K562 (cell line): Measurements from ENCODE around the gene SIK1.

ENCODE experiments used
- CEBPB ChIP-seq: fragments of 450-650 bp; IDR thresholded peaks from 2 replicates; pipeline ENCODE4 v1.6.1; 2016; ENCODE audit warnings: missing genetic modification characterization, missing compliant biosample characterization
- ETS2 ChIP-seq: IDR thresholded peaks from 2 replicates; pipeline ENCODE4 v1.6.1; 2016; ENCODE audit warnings: borderline replicate concordance, missing genetic modification characterization, mild to moderate bottlenecking, moderate library complexity, missing compliant biosample characterization; ENCODE audit not compliant: poor library complexity, severe bottlenecking
- HNRNPH1 ChIP-seq: fragments of 200-400 bp; formaldehyde crosslinking; optimal IDR thresholded peaks from 2 replicates; pipeline ENCODE3; 2017; ENCODE audit warnings: low read depth, mild to moderate bottlenecking, low read length, moderate library complexity
- MXI1 ChIP-seq: IDR thresholded peaks from 2 replicates; pipeline ENCODE4 v1.6.1; 2011; ENCODE audit warnings: low read depth, mild to moderate bottlenecking, improper control_type of control experiment, low read length
- STAG1 ChIP-seq: sonication (generic); formaldehyde crosslinking; IDR thresholded peaks from 2 replicates; pipeline ENCODE4 v1.5.0; 2020; ENCODE audit warnings: missing genetic modification reagents, borderline replicate concordance
- TEAD2 ChIP-seq: fragments of 450-650 bp; IDR thresholded peaks from 2 replicates; pipeline ENCODE4 v1.6.1; 2016; ENCODE audit warnings: missing genetic modification characterization, control low read depth, missing compliant biosample characterization
- ZNF175 ChIP-seq: fragments of 200-800 bp; sonication (Bioruptor generic); IDR thresholded peaks from 2 replicates; pipeline ENCODE4 v1.6.1; 2016; ENCODE audit warnings: low read depth, mild to moderate bottlenecking, missing genetic modification characterization, missing compliant biosample characterization
- ZNF76 ChIP-seq: fragments of 250-450 bp; sonication (Bioruptor Pico); IDR thresholded peaks from 2 replicates; pipeline ENCODE4 v1.4.0; 2020; ENCODE audit warnings: mild to moderate bottlenecking, moderate library complexity, borderline replicate concordance
- ZNF79 ChIP-seq: fragments of 250-450 bp; sonication (Bioruptor Pico); IDR thresholded peaks from 2 replicates; pipeline ENCODE4 v1.4.0; 2020; ENCODE audit warnings: low read depth, mild to moderate bottlenecking, moderate library complexity
- TF ChIP-seq, protein P1 (sequence below): sonication (generic); formaldehyde crosslinking; IDR thresholded peaks from 2 replicates; pipeline ENCODE4 v1.8.1; 2023; ENCODE audit warnings: mild to moderate bottlenecking, missing genetic modification reagents, moderate library complexity

DNA sequence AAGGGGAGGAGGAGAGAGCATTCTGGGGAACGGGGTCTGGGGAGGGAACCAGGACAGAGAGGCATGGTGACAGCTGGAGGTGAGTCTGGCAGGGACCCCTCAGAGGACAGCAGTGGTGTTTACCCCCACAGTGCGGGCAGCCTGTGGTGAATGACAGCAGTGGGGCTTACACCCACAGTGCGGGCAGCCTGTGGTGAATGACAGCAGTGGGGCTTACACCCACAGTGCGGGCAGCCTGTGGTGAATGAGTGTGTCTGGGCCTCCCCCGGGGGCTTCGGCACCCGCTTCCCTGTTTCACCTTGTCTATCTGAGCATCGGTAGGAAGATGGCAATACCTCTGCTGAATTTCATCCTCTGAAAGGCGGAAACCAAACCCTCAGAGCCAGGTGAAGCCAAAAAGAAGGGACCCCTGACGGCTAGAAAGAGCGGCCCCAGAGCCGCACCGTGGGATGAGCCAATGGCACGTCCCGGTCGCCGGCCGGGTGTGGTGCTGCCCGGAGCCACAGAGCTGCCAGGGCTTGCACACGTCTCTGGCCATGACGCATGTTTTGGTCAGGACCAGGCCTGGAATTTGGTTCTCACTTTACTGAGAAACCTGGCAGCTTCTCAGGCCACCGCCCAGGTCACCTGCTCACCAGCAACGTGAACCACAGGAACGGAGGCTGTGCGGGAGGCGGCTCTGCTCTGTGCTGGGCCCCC, 54.1 kb downstream of the SIK1 start:
- no peak for TF ChIP-seq TEAD2
- TF ChIP-seq ETS2 (tag), result no peak
- no peak for TF ChIP-seq ZNF79 (CRISPR knock-in tag)
- TF ChIP-seq, protein P1, sequence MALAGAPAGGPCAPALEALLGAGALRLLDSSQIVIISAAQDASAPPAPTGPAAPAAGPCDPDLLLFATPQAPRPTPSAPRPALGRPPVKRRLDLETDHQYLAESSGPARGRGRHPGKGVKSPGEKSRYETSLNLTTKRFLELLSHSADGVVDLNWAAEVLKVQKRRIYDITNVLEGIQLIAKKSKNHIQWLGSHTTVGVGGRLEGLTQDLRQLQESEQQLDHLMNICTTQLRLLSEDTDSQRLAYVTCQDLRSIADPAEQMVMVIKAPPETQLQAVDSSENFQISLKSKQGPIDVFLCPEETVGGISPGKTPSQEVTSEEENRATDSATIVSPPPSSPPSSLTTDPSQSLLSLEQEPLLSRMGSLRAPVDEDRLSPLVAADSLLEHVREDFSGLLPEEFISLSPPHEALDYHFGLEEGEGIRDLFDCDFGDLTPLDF (CRISPR knock-in tag), result no peak
- no peak for TF ChIP-seq MXI1
- no peak for TF ChIP-seq CEBPB (tag)
- TF ChIP-seq STAG1, result no peak
- no peak for TF ChIP-seq ZNF175 (CRISPR knock-in tag)
- no peak for TF ChIP-seq HNRNPH1
- TF ChIP-seq ZNF76 (CRISPR knock-in tag), result no peak
